HG02642 (cell line): Measurements from ENCODE around the gene PARP11.

ENCODE experiments used
- ATAC-seq: cut with Tn5 transposase; IDR thresholded peaks from one replicate; pipeline ENCODE4 v1.9.1; 2021; ENCODE audit warnings: mild to moderate bottlenecking; ENCODE audit not compliant: unreplicated experiment, poor library complexity

The PARP11 gene

DNA sequence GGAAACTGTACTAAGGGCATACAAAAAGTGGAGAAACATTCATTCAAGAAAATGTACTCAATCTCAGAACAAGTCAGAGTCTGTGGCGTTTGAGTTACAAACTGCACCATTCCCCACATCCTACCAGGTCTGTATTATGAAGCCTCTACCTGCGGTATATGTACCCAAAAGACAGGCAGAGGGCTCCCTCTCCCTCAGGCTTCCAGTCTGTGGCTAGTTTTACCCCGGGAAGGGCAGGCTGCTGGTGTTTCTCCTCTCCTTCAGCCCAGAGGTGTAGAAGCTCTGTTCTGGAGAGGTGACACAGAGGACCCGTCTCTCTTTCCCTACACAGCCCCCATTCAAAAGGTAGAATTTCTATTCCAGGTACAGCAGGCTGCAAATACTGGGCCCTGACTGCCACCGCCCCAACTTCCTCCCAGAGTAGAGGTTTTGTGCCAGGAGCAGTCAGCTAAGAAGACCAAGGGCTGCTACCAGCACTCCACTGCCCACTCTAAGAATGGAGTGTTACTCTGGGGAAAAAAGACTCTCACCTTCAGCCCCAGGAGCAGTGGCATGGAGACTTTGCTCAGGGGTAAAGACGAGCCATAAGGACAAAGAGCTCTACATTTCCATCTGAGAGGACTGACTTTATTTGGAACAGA lies 39.4 kb downstream of the PARP11 start:
- ATAC-seq, result no peak

DNA sequence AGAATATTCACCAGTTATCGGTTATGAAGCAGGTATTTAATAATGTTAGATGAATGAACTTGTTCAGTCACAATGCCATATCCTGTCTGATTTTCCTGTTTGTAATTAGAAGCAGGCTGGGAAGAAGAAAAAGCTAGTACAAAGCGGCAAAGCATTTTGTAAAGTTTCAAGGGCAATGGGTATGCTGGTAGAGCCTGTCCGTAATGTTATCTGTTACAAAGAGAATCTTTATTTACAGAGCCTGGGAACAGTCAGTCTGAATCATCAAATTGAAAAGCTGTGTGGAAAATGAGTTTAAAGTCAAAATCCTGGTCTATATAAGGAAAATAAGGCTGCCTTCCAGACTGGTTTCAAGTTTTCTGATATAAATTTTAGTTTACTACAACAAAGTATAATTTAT lies 40.5 kb downstream of the PARP11 start:
- ATAC-seq, result no peak

DNA sequence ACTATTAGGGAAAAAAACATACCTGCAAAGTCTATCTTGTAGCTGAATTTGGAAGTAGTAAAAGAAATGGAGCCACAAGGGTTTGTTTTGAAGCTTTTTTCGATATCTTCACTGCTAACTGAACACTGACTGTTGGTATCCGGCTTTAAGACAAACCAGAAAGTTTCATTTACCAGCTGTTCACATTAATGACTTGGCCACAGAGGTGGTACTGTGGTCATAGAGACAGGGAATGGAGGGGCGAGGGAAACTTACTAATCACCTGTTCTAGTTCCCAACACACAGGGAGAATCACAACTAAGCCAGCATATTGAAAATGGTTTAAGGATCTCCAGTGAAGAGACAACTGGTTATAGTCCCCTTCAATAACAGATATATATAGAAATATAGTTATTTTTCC lies 44.3 kb downstream of the PARP11 start:
- ATAC-seq, result no peak

DNA sequence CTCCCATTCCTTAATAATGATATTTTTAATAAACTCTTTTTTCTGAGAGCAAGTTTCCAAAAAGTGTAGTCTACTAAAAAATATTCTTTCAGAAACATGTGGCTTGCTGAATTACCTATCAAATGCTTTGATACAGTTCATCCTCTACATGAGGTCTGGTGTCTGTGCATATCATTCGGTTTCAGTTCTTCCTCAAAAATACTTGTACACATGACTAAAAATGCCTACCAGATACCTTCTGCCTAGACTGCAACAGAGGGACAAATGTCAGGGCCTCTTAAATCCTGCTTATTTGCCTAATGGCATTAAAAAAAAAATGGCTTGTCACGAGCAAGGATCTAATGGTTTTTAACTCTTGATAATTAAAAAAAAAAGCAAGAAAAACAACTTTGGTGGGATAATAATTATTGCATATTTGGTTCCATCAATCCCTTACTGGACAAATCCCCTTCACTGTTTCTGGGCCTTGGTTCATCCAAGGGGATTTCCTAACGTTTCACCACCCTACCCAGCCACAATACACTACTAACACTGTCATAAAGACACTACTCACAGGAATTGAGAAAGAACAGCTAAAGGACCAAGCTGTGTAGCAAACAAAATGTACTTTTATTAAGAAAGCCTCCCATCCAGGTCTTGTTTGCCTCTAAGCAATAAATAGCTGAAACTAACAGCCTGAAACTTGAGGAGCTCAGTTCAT lies 45.7 kb downstream of the PARP11 start:
- ATAC-seq, result peak; percentile 72

DNA sequence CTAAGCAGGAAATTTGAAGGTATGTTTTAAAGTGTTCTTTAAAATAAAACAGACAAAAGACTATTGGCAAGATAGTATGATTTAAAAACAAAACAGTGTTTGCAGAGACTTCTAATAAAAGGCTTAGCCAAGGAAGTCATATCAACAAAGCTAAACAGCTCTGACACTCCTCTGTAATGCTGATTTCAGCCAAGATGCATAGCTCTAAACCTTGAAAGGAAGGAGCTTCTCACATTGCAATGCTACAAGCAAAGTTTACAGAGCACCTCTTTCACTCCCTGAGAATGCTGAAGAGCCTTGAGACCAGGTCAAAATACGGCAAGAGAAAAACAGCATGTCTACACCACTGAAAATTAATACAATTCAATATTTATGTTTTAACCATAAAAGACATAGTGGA lies 51.8 kb downstream of the PARP11 start:
- ATAC-seq, result no peak

DNA sequence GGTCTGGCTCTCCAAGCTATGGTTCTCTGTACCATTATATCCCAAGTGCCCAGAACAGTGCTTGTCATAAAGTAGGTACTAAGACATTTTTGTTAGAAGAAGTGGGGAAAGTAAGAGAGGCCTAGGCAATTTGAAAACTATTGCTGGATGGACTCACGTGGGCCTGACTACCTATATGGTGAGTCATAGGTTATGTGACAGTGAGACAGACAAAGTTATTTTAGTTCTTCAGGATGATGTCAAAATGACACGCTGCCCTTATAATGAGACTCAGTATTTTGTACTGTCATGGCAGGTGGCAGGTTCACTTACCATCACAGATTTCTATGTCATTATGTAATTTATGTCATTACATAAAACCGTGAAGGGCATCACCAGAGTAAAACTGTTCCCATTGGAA lies 53.1 kb downstream of the PARP11 start:
- no peak for ATAC-seq

DNA sequence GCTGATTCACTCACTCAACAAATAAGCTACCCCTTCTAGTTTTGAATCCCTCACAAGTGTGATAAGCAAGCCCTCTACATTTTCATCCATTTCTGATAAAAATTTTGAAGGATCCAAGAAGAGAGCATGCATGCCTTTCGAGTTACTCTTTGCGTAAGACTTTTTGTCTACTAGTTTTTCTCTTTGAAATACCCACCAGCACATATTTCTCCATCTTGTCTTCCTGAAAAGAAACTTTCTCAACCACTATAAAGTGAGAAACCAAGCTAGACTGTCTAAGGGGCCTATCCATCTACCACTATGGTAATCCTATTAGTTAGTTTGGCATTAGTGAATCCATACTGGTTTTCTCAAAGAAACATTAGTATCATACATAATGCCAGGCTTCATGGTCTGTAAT lies 56.9 kb downstream of the PARP11 start:
- no peak for ATAC-seq

DNA sequence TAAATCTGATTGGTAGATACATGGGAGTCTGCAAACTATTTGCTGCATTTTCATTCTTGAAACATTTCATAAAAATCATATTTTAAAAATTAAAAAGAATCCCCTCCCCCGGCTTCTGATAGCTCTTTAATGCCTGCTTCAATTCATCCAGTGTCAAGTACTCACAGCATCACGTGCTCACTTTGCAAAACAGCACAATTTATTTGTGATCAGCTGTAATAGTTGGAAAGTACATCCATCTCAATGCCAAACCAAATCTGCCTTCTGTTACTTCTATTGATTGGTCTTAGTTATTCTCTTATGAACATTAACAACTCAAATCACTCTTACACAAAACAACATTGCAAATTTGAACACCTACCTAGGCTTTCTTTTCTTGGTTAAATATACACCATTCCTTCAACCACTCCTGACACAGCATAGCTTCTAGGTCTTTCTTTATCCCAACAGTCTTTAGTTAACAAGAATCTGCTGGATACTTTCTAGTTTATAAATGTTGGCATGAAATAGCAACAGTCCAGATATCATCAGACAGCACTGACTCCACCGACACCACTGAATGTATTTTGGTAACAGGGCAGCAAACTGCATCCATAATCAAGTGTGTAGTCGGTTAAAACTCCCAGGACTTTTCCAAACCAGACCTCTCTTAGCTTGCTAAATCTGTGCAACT lies 58.0 kb downstream of the PARP11 start:
- no peak for ATAC-seq

DNA sequence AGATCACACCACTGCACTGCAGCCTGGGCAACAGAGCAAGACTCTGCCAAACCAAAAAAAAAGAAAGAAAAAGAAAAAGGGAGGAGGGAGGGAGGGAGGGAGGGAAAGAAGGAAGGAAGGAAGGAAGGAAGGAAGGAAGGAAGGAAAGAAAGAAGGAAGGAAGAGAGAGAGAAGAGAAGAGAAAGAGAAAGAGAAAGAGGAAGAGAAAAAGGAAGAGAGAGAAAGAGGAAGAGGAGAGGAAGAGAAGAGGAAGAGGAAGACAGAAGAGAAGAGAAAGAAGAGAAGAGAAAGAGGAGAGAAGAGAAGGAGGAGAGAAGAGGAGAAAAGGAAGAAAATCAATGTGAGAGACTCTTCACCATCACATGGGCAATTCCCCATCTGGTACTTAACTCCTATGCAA lies 62.7 kb downstream of the PARP11 start:
- ATAC-seq, result no peak

DNA sequence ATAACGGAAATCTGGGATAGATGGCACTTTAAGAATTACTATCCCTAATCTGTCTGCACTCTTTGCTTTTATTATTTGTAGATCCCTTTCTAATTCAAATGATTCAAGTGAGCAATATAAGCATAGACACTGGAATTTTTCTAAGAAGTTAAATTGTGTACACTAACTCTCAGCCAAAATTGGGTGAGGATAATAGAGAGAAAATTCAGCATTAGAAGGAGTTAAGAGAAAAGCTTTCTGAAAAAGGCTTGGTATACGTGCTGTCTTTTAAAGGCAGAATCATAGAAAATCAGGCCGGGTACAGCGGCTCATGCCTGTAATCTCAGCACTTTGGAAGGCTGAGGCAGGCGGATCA lies 63.2 kb downstream of the PARP11 start:
- no peak for ATAC-seq

DNA sequence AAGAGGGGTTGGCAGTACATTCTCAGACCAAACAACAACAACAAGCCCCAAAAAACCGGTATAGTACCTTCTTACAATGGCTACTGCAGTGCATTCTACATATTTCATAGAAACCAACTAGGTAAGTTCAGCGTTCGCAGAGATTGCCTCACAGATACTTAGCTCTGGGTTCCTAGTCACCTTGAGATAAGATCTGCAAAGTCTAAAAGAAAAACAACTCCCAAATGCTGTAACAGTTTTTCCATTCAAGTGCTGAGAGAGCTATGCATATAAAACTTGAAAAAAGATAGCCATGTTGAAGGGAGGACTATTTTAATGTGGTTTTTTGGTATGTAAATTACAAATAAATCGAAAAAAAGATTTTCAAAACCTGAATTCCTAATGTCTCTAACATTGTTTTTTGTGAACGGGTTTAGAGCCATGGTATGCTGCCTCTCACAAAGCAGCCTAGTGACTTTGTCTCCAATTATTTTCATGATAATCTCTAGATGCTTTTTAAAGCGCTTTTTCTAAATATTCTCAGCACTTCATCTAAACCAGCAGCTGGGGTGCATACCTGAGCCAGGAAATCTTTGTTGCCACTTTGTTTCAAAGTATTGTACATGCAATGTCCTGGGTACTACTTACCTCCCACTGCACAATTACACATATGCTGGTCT lies 63.7 kb downstream of the PARP11 start:
- ATAC-seq, result no peak

DNA sequence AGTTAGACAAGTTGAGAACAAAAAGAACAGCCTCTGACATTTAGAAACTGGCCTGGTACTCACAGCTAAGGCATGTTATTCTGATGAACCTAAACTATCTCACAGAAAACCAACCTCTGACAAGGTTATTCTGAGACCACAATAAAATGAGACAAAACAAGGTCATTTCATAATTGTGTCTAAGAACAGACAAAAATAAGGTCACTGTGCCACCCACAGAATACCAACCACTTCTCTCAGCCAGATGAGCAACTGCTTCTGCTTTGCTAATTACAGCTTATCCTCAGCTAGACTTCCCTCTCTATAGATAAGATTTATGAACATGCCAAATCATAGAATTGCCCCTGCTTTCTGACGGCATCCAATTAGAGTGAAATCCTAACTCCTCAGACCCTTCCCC lies 68.1 kb downstream of the PARP11 start:
- ATAC-seq, result no peak

DNA sequence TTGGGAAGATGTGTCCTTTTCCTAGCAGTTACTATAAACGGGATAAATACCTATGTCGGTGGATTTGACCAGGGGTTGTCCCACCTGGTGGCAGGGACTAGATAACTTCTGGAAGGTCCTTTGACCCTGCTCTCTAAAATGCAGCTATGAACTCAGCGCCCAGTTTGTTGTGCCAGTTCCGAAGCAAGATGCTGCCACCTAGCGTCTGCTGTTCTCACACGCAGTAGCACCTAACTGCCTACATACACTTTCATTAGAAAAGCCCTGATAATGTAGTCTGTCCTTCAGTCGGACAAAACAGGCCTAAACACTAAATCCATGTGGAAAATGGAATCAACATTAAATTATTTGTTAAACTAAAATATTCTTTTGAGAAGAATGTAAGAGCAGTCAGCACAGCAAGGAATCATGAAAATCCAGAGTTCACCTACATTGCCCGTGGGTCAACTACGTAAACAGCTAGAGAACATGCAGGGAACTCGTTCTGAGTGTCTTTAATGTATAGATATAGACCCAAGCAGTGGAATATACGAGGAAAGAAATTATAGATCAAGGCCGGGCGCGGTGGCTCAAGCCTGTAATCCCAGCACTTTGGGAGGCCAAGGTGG lies 69.2 kb downstream of the PARP11 start:
- no peak for ATAC-seq

DNA sequence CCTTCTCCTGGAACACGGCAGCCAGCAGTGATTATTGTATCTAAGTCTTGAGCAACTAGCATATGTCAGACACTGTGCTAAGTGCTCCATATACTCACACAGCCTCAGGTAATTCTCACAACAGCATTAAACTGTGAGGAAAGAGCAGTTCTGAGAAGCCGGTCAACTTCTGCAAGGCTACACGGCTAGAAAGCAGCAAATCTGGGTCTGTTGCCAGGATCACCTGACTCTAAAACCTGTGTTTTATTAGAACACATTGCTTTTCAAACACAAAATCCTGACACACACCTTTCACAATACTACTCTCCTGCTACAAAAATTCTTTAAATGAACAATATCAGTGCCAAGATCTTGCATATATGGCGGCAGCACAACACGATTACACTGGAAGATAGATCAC lies 70.5 kb downstream of the PARP11 start:
- ATAC-seq, result no peak

DNA sequence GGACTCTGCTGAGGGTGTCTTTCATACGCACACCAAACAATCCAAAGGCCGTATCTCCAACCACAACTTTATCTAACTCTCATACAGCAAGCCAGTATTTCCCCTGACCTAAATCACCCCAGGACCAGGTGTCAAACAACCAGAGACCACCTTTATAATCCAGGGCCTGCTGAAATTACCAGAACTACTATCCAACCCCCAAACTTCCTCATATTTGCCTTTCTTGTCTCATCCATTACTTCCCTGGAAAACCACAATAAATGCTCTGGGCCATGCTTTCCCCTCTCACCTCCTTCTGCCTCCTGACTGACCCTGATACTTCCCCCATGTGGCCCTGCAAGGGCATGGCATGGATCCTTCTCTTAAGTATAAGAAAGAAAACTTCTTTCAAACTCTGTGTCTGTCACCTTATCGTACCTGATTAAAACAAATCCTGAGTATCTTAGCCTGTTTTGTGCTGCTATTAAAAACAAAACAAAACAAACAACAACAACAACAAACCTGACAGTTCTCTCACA lies 75.6 kb downstream of the PARP11 start:
- ATAC-seq, result no peak

DNA sequence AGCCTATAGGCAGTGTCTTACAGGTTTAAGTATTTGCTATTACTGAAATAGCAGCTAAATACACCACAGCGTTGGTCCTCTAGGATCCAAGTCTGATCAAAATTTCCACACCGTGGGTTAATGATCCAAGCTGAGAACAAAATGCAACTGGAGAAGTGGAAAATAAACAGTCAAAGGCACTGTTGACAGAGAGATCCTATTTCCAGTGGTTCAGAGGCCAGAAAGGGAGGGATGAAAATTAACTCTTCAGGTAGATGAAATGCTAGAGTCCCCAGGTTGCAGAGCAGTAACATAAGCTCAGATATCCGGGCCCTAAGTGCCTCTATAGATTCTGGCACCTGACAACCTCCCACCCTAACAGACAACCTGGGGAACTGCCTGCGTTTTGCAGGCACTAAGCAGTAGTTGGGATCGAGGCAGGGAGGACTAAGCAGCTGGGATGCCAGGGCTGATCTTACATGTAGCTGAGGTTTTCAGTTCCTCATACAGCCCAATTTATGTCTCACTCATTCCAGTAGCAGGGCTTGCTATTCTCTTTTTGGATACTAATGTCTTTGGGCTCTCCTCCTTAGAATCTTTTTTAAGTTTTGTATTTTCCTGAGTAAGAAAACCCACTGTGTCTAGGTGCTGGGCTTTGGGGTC lies 77.6 kb downstream of the PARP11 start:
- no peak for ATAC-seq

DNA sequence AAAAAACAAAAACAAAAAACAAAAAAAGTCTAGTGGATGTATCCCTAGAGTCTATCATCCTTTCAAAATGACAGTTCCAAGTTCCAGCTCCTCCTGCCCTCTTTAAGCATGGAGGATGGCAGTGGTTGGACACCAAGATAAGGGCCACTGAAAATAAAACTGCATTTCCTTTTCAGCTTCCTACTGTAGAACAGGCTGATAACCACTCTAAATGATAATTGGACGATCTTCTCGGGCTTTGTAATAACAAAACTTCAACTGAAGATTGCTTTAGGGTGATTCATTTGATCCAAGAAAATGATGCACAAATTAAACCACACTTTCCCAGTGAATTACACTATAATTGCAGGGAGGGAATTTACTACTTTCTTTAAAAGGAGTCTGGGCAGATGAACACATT lies 78.1 kb downstream of the PARP11 start:
- no peak for ATAC-seq

DNA sequence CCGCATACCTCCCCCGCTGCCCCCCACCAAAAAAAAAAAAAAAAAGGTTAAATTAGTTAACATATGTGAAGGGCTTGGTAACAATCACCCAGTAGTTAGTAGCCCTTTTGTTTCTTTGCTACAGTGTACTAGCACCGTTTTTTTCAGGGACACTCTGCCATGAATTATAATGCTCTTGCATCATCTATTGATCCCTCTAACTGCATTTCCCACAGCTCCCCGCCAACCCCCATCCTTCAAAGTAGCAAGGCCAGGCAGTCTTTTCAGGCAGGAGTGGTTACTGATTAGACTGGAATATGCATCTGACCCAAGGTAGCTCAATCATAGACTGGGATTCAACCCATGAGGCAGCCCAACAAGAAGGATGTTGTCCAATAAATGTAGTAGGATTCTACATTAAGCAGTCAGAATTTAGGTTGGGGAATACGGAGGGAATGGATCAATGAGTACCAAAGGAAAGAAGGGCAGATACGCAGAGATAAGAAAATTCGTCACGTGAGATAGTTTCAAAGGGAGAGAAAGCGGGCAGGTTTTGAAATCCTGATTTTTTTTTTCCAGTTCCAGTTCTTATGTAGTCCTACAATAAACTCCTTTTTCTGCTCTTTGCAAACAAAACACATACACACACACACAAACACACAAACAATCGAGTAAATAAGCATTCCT lies 80.4 kb downstream of the PARP11 start:
- no peak for ATAC-seq

DNA sequence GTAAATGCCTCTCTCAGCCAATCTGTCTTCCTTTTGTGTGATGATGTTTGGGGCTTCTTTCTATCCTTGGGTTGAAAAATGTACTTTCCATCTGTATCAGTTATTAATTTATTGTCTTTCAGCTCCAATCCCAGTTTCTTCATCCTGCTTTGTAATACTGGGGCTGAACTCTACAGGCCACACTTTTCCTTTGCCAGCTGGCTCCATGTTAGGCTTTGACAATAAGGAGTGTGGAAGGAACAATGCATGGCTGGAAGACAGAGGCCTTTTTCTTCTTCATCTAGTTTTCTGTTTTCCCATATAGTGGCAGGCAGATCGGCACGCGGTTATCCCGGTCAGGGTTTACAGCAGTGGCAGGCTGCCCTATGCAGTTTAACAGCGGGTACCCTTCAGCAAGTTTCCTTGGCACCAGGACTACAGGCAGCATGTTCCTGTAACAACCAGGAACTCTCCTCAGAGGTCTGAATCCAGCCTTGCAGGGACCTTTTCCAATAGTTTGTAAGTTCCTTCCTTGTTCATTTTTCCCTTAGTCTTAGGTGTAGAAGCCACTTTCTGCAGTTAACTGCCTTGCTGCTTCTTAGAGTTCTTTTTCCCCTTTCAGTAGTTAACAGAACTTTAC lies 81.8 kb downstream of the PARP11 start:
- no peak for ATAC-seq
